Nephron progenitor cell (in vitro differentiated cells): ENCODE measurements around the gene RAPGEF4.

ENCODE experiments used
- DNase-seq: peaks from one replicate; pipeline ENCODE4 v3.0.0; 2021
- H3K27ac Mint-ChIP-seq: 2 replicates; pipeline ENCODE4 v1.8.0; 2021; ENCODE audit warnings: mild to moderate bottlenecking, moderate library complexity, mixed read lengths
- H3K27me3 Mint-ChIP-seq: 2 replicates; pipeline ENCODE4 v1.8.0; 2021; ENCODE audit warnings: mild to moderate bottlenecking, low read depth, mixed read lengths; ENCODE audit not compliant: poor library complexity
- H3K36me3 Mint-ChIP-seq: 2 replicates; pipeline ENCODE4 v1.8.0; 2021; ENCODE audit warnings: low read depth, mixed read lengths
- H3K4me1 Mint-ChIP-seq: 2 replicates; pipeline ENCODE4 v1.8.0; 2021; ENCODE audit warnings: mixed read lengths
- H3K4me3 Mint-ChIP-seq: 2 replicates; pipeline ENCODE4 v1.8.0; 2021; ENCODE audit warnings: mild to moderate bottlenecking, moderate library complexity, mixed read lengths
- H3K9me3 Mint-ChIP-seq: 2 replicates; pipeline ENCODE4 v1.8.0; 2021; ENCODE audit warnings: mild to moderate bottlenecking, moderate library complexity, mixed read lengths
- TF ChIP-seq, protein P1 (sequence below): fragments of 200-600 bp; sonication (generic); IDR thresholded peaks from 2 replicates; pipeline ENCODE4 v1.5.0; 2021; ENCODE audit warnings: antibody characterized with exemption

Gene RAPGEF4

DNA sequence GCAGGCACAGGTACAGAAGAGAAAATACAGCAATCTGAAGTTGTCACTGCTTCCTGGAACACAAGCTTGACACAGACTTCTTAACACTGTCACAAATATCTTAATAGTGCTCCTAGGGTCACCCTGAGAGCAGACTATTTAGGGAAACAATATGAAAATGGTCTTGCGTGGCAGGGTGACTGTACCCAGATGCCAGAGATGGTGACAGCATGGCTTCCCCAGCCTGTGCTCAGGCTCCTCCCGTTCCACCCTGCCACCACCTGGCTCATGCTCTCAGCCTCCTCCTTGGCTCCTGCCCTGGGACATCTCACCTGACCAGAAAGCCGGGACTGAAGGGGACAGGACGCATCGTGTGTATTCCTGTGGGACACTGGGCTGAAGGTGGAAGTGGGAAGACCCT is 111.5 kb downstream of the RAPGEF4 start:
- H3K9me3 Mint-ChIP-seq = peaks cover 18% of the 10 kb centered on the region
- no peaks in the 10 kb centered on the region for H3K27me3 Mint-ChIP-seq
- peaks cover 14% of the 10 kb centered on the region for H3K36me3 Mint-ChIP-seq
- no peak for DNase-seq
- H3K4me1 Mint-ChIP-seq = peaks cover 14% of the 10 kb centered on the region
- H3K4me3 Mint-ChIP-seq = no peak overlapping the region
- TF ChIP-seq, protein P1, sequence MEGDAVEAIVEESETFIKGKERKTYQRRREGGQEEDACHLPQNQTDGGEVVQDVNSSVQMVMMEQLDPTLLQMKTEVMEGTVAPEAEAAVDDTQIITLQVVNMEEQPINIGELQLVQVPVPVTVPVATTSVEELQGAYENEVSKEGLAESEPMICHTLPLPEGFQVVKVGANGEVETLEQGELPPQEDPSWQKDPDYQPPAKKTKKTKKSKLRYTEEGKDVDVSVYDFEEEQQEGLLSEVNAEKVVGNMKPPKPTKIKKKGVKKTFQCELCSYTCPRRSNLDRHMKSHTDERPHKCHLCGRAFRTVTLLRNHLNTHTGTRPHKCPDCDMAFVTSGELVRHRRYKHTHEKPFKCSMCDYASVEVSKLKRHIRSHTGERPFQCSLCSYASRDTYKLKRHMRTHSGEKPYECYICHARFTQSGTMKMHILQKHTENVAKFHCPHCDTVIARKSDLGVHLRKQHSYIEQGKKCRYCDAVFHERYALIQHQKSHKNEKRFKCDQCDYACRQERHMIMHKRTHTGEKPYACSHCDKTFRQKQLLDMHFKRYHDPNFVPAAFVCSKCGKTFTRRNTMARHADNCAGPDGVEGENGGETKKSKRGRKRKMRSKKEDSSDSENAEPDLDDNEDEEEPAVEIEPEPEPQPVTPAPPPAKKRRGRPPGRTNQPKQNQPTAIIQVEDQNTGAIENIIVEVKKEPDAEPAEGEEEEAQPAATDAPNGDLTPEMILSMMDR = no peak
- H3K27ac Mint-ChIP-seq = no peak overlapping the region

DNA sequence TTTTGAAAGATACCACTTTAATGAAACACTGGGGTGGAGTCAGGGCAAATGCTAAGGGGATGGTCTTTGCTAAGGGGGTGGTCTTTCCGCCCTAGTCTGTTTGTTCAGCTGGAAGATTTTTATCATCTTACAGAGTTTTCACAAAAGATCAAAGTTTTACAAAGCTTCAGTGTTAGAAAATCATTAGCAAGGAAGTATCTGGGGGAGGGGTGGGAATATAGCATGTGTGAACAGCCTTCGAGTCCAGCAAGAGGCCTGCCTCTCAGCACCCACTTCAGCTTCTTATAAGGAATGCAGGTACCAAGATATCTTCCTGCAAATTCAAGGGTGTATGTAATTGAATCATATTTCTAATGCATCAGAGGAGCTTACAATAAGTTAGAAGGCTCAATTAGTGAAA is 112.9 kb downstream of the RAPGEF4 start:
- Mint-ChIP-seq H3K27ac (no peak overlapping the region), H3K9me3 (peaks cover 24% of the 10 kb centered on the region), H3K27me3 (peaks cover 3% of the 10 kb centered on the region), H3K4me3 (no peak overlapping the region), H3K36me3 (peaks cover 15% of the 10 kb centered on the region), H3K4me1 (peaks cover 14% of the 10 kb centered on the region)
- TF ChIP-seq, protein P1 = no peak
- no peak for DNase-seq

DNA sequence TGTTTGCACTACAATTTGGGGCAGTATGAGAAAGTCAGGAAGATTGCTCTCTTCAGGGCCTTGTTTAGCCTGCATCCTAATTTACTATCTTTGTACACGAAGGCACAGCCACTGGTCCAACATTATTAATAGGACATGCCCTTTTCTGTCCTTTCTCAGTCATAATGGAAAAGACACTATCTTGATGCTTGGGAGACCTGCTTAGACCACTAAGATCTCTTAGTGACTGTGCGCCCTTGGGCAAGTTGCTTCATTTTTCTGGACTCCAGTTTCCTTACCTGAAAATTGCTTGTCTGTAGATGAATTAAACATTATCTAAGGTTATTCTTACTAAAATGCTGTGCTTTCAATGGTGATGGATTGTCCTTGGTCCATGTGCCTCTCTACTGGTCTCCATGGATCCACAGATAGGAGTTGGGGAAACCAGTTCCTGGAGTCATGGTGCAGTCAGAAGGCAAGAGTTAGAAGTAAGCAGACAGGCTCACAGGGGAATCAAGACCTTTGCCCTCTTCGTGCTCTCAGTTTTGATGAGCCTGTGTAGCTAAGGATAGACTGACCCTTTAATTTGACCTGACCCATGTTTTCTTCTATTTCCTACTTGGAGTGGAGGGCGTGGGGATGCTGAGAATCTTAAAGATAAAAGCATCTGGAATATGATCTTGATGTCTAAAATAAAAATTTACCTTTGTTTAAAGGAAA is 114.0 kb downstream of the RAPGEF4 start:
- Mint-ChIP-seq H3K27ac (no peak overlapping the region), H3K4me1 (peaks cover 14% of the 10 kb centered on the region), H3K4me3 (no peak overlapping the region), H3K36me3 (peaks cover 15% of the 10 kb centered on the region), H3K27me3 (peaks cover 4% of the 10 kb centered on the region), H3K9me3 (peaks cover 35% of the 10 kb centered on the region)
- no peak for DNase-seq
- TF ChIP-seq, protein P1 = no peak

DNA sequence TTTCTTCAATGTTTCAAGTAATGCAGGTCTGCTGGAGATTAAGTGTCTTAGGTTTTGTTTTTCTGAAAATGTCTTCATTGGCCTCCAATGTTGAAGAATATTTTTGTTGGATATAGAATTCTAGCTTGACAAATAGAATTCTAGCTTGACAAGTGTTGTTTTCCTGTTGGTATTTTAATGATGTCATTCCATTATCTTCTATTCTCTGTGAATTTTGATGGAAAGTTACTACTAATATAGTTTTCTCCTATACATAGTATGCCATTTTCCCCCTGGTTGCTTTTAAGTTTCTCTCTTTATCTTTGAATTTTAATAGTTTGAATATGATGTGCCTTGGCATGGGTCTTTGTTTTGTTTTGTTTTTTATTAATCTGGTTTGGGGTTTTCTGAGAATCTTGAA is 119.9 kb downstream of the RAPGEF4 start:
- H3K27me3 Mint-ChIP-seq = peaks cover 4% of the 10 kb centered on the region
- no peak for DNase-seq
- TF ChIP-seq, protein P1 = no peak
- H3K4me1 Mint-ChIP-seq = peaks cover 20% of the 10 kb centered on the region
- no peak overlapping the region for H3K4me3 Mint-ChIP-seq
- H3K27ac Mint-ChIP-seq = no peak overlapping the region
- H3K36me3 Mint-ChIP-seq = peaks cover 15% of the 10 kb centered on the region
- peaks cover 33% of the 10 kb centered on the region for H3K9me3 Mint-ChIP-seq

DNA sequence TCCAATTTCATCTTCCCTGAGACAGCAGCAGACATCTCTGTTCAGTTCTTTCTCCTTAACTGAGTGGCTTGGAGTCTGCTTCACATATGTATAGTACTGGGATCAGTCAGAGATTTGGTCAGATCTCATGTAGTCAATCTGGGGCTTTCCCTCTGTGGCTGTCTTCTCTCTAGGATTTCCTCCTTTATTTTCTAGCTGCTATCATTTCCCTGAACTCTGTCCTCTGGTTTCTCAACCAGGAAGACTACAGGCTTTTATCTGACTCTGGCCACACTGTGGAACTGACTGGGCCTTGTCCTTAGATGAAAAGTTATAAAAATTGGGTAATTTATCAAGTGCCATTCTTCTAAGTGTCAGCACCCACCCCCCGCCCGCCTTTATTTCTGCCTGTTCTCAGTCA is 121.0 kb downstream of the RAPGEF4 start:
- peaks cover 4% of the 10 kb centered on the region for H3K27me3 Mint-ChIP-seq
- peaks cover 4% of the 10 kb centered on the region for H3K36me3 Mint-ChIP-seq
- H3K4me3 Mint-ChIP-seq = no peak overlapping the region
- peaks cover 23% of the 10 kb centered on the region for H3K9me3 Mint-ChIP-seq
- H3K27ac Mint-ChIP-seq = no peak overlapping the region
- TF ChIP-seq, protein P1 = no peak
- no peak for DNase-seq
- peaks cover 25% of the 10 kb centered on the region for H3K4me1 Mint-ChIP-seq

DNA sequence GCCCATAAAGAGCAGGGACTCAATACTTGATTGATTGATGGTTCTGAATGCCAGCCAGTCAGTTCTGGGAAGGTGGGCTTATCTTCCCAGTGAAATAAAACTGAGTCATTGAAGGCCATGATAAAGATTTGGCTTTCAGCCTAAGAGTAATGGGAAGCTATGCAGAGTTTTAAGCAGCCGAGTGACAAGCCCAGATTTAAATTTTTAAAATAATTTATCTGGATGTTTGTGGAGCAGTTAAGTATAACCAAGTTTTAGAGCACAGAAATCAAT is 122.8 kb downstream of the RAPGEF4 start:
- Mint-ChIP-seq H3K9me3 (peaks cover 12% of the 10 kb centered on the region), H3K4me3 (no peak overlapping the region)

More for the DNA sequence above, 122.8 kb downstream of the RAPGEF4 start:
- DNase-seq = no peak
- no peaks in the 10 kb centered on the region for H3K36me3 Mint-ChIP-seq
- peaks cover 25% of the 10 kb centered on the region for H3K4me1 Mint-ChIP-seq
- H3K27ac Mint-ChIP-seq = no peak overlapping the region
- peaks cover 7% of the 10 kb centered on the region for H3K27me3 Mint-ChIP-seq
- TF ChIP-seq, protein P1 = no peak
